ENCODE measurements around the gene ATP1A1.

DNA sequence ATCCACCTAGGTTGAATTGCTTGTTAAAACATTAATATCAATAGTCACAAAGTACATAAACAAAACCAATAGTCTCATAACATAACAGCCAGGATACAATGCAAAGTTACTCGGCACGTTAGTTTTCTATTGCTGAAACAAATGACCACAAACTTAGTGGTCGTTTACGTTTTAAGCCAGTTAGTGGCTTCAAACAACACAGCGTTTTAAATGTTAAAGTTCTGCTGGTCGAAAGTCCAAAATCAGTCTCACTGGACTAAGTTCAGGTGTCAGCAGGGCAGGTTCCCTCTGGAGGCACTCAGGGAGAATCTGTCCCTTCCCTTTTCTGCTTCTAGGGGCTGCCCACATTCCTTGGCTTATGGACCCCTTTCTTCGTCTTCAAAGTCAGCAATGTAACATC lies 35.6 kb upstream of the ATP1A1 start:
- TF ChIP-seq POLR2AphosphoS5 (IDR thresholded peaks at IDR 0.05; ENCODE audit: insufficient read depth in 1 of 2, low read depth in 1 of 2) = no peak
- TF ChIP-seq, protein P1, sequence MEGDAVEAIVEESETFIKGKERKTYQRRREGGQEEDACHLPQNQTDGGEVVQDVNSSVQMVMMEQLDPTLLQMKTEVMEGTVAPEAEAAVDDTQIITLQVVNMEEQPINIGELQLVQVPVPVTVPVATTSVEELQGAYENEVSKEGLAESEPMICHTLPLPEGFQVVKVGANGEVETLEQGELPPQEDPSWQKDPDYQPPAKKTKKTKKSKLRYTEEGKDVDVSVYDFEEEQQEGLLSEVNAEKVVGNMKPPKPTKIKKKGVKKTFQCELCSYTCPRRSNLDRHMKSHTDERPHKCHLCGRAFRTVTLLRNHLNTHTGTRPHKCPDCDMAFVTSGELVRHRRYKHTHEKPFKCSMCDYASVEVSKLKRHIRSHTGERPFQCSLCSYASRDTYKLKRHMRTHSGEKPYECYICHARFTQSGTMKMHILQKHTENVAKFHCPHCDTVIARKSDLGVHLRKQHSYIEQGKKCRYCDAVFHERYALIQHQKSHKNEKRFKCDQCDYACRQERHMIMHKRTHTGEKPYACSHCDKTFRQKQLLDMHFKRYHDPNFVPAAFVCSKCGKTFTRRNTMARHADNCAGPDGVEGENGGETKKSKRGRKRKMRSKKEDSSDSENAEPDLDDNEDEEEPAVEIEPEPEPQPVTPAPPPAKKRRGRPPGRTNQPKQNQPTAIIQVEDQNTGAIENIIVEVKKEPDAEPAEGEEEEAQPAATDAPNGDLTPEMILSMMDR (IDR thresholded peaks at IDR 0.05) = no peak
- no peak for TF ChIP-seq POLR2A (IDR thresholded peaks at IDR 0.05)

Measured in vagina (tissue), 2 donors.